GM21528 (cell line): ENCODE measurements around the gene MXD1.

ENCODE experiments used
- ATAC-seq: cut with Tn5 transposase; IDR thresholded peaks from one replicate; pipeline ENCODE4 v1.9.1; 2021; ENCODE audit warnings: mild to moderate bottlenecking, moderate library complexity; ENCODE audit not compliant: unreplicated experiment, low FRiP score

MXD1 gene

GRCh38 chr2:69975136-69975852 lies 60.4 kb downstream of the MXD1 start:
- ATAC-seq = no peak

- ATAC-seq = no peak
Measured at GRCh38 chr2:69975853-69976462, 61.0 kb downstream of the MXD1 start.

GRCh38 chr2:69977186-69977585 lies 62.3 kb downstream of the MXD1 start:
- no peak for ATAC-seq

GRCh38 chr2:69977906-69978482 lies 63.1 kb downstream of the MXD1 start:
- ATAC-seq = no peak

GRCh38 chr2:69979902-69980807 lies 65.2 kb downstream of the MXD1 start:
- no peak for ATAC-seq

- no peak for ATAC-seq
Measured at GRCh38 chr2:69983392-69983966, 68.6 kb downstream of the MXD1 start.

GRCh38 chr2:69985216-69985615 lies 70.3 kb downstream of the MXD1 start:
- no peak for ATAC-seq

GRCh38 chr2:69985688-69986087 lies 70.8 kb downstream of the MXD1 start:
- no peak for ATAC-seq

- ATAC-seq = no peak
Measured at GRCh38 chr2:69986691-69987090, 71.8 kb downstream of the MXD1 start.

- no peak for ATAC-seq
Measured at GRCh38 chr2:69988086-69988635, 73.3 kb downstream of the MXD1 start.

GRCh38 chr2:69989009-69989408 lies 74.1 kb downstream of the MXD1 start:
- ATAC-seq = no peak

GRCh38 chr2:69989441-69990105 lies 74.7 kb downstream of the MXD1 start:
- ATAC-seq = no peak
